Right atrium auricular region (tissue), 2 donors: ENCODE measurements around the gene CACHD1. TPM values are rescaled to one million over a fixed set of nuclear protein-coding genes. Genes with fewer than 3 reads are reported as not detected.

ENCODE experiments used
- DNase-seq: peaks from one replicate; pipeline ENCODE4 v3.0.0-alpha.2; 2019; ENCODE audit warnings: low spot score
- H3K27ac ChIP-seq, 2 donors: fragments of 200-600 bp; sonication (generic); 1 replicate in 1 of 2; 2 replicates in 1 of 2; pipeline ENCODE4 v1.5.1; 2016 to 2019
- H3K27me3 ChIP-seq, 2 donors: fragments of 200-600 bp; sonication (generic); one replicate each; pipeline versions ENCODE4 v1.5.1 to v1.6.0; 2017 to 2019
- H3K36me3 ChIP-seq: fragments of 200-600 bp; sonication (generic); one replicate; pipeline ENCODE4 v1.5.1; 2016
- H3K4me1 ChIP-seq, 2 donors: fragments of 200-600 bp; sonication (generic); one replicate each; pipeline versions ENCODE4 v1.5.1 to v1.6.0; 2017 to 2019
- H3K4me3 ChIP-seq, 2 donors: fragments of 200-600 bp; sonication (generic); 1 replicate in 1 of 2; 2 replicates in 1 of 2; pipeline ENCODE4 v1.5.1; 2017 to 2019; ENCODE audit warnings: mild to moderate bottlenecking in 1 of 2, moderate library complexity in 1 of 2
- H3K9me3 ChIP-seq, 2 donors: fragments of 200-600 bp; sonication (generic); one replicate each; pipeline ENCODE4 v1.5.1; 2019
- total RNA-seq, 2 donors: library from RNA; depleted of rRNA; stranded (reverse); fragments of >200 nt; gene quantifications; one replicate each; pipeline ENCODE4 v1.1.0, GENCODE V29; 2016
- TF ChIP-seq, protein P1 (sequence below), 2 donors: fragments of 200-600 bp; sonication (generic); IDR thresholded peaks; one replicate each; pipeline ENCODE4 v1.5.1; 2019; ENCODE audit warnings: antibody characterized with exemption in 2 of 2

Gene CACHD1
- total RNA-seq, 2 donors from 2014 or later = 3.1 to 8.5 TPM

GRCh38 chr1:64427879-64428278 is 42.0 kb upstream of the CACHD1 start:
- Histone ChIP-seq H3K27ac (no peak overlapping the region), H3K4me3 (no peak overlapping the region), H3K4me1 (no peaks in the 10 kb centered on the region), H3K27me3 (no peaks in the 10 kb centered on the region), H3K36me3 (no peaks in the 10 kb centered on the region), H3K9me3 (no peaks in the 10 kb centered on the region)
- DNase-seq = no peak
- TF ChIP-seq, protein P1, sequence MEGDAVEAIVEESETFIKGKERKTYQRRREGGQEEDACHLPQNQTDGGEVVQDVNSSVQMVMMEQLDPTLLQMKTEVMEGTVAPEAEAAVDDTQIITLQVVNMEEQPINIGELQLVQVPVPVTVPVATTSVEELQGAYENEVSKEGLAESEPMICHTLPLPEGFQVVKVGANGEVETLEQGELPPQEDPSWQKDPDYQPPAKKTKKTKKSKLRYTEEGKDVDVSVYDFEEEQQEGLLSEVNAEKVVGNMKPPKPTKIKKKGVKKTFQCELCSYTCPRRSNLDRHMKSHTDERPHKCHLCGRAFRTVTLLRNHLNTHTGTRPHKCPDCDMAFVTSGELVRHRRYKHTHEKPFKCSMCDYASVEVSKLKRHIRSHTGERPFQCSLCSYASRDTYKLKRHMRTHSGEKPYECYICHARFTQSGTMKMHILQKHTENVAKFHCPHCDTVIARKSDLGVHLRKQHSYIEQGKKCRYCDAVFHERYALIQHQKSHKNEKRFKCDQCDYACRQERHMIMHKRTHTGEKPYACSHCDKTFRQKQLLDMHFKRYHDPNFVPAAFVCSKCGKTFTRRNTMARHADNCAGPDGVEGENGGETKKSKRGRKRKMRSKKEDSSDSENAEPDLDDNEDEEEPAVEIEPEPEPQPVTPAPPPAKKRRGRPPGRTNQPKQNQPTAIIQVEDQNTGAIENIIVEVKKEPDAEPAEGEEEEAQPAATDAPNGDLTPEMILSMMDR (IDR thresholded peaks at IDR 0.05) = no peak

- H3K4me1 ChIP-seq = no peaks in the 10 kb centered on the region
- no peak overlapping the region for H3K4me3 ChIP-seq
- H3K27me3 ChIP-seq = no peaks in the 10 kb centered on the region
- TF ChIP-seq, protein P1 (IDR thresholded peaks at IDR 0.05) = no peak
- H3K36me3 ChIP-seq = no peaks in the 10 kb centered on the region
- no peak for DNase-seq
- H3K9me3 ChIP-seq = no peaks in the 10 kb centered on the region
- no peak overlapping the region for H3K27ac ChIP-seq
Measured at GRCh38 chr1:64433308-64433707, 36.6 kb upstream of the CACHD1 start.

GRCh38 chr1:64433747-64434146 is 36.2 kb upstream of the CACHD1 start:
- Histone ChIP-seq H3K36me3 (no peaks in the 10 kb centered on the region), H3K4me1 (no peaks in the 10 kb centered on the region), H3K27ac (no peak overlapping the region), H3K9me3 (no peaks in the 10 kb centered on the region), H3K27me3 (no peaks in the 10 kb centered on the region), H3K4me3 (no peak overlapping the region)
- TF ChIP-seq, protein P1 (IDR thresholded peaks at IDR 0.05) = no peak
- DNase-seq = no peak

- no peak for DNase-seq
- Histone ChIP-seq H3K4me1 (no peaks in the 10 kb centered on the region), H3K27ac (no peak overlapping the region), H3K4me3 (no peak overlapping the region), H3K36me3 (no peaks in the 10 kb centered on the region), H3K9me3 (no peaks in the 10 kb centered on the region), H3K27me3 (no peaks in the 10 kb centered on the region)
- TF ChIP-seq, protein P1 (IDR thresholded peaks at IDR 0.05) = no peak
Measured at GRCh38 chr1:64435000-64435399, 34.9 kb upstream of the CACHD1 start.

DNA sequence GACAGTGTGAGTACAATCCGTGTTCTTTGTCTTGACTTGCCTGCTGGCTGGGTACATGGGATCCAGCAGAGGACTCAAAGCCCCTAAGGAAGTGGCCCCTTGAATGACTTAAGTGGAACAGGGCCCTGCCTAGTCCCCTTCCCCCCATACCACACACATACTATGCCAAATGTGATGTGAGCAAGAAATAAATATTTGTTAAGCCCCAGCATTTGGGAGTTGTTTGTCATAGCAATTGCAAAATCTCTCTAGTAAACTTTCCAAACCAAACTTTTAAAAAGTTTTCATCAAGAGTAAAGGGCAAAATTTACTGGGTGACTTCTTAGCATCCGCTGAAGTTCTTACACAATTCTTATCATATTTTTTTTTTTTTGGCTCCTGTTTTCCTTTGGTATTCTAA is 32.5 kb upstream of the CACHD1 start:
- no peak overlapping the region for H3K27ac ChIP-seq
- TF ChIP-seq, protein P1 (IDR thresholded peaks at IDR 0.05) = no peak
- no peaks in the 10 kb centered on the region for H3K4me1 ChIP-seq
- DNase-seq = no peak
- no peaks in the 10 kb centered on the region for H3K27me3 ChIP-seq
- no peaks in the 10 kb centered on the region for H3K36me3 ChIP-seq
- H3K4me3 ChIP-seq = no peak overlapping the region
- H3K9me3 ChIP-seq = no peaks in the 10 kb centered on the region

GRCh38 chr1:64440183-64440826 is 29.6 kb upstream of the CACHD1 start:
- TF ChIP-seq, protein P1 (IDR thresholded peaks at IDR 0.05) = no peak
- DNase-seq = no peak
- Histone ChIP-seq H3K4me1 (no peaks in the 10 kb centered on the region), H3K9me3 (no peaks in the 10 kb centered on the region), H3K36me3 (no peaks in the 10 kb centered on the region), H3K27me3 (no peaks in the 10 kb centered on the region), H3K4me3 (no peak overlapping the region), H3K27ac (no peak overlapping the region)
